ENCODE measurements around the gene PRKCH. TPM values are rescaled to one million over a fixed set of nuclear protein-coding genes. Genes with fewer than 3 reads are reported as not detected.

The PRKCH gene
- total and polyA plus RNA-seq, 2 of the 13 experiments (the other 11 are each of a cell fraction or from before 2014, with no cell fraction given): 0.48 to 1.3 TPM

DNA sequence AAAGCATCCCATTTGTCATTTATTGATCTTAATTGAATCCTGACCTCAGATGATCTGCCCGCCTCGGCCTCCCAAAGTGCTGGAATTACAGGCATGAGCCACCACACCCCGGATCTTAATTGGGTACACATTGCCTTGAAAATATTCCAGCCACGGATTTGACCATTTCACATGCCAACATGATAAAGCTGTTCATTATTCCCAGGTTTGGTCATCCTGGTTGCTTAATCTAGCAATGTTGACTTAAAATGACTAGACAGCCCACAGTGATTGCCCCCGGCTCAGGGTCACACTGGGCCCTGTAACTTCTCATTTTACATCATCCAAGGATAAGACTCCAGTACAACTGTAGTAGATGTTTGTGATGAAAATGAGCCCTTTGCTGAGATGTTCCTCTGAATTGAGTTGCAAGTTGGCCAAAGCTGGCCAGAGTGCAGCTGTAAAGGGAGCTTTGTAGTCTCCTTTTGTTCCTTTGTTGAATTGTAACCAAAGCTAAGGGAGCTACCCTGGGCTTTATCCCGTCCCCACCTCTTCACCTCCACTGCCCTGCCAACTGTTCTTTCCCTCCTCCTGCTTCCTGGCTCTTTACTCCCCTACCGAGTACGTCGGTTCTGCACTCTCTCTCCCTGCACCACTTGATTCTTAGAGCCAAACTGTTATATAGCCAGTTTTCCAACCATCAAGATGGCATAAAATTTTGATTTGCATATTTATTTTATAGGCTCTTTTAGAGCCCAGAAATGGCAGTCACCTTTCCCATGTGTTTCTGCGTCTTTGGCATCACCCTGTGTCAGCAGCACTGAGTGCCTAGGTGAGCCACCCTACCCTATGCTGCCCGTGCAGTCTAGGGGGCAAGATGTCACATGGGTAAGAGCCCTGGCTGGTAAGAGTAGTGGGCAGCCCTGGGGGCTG is 232.6 kb downstream of the PRKCH start (continued):
- TF ChIP-seq POLR2AphosphoS5 (IDR thresholded peaks at IDR 0.05; ENCODE audit: low read depth, low read length) (no peak), ZC3H13 (CRISPR knock-in tag; IDR thresholded peaks at IDR 0.05) (peak; percentile 17; the same call in 1 of the 2 replicates), KMT2A (CRISPR knock-in tag; IDR thresholded peaks at IDR 0.05) (no peak; the same call in 1 of the 2 replicates), HNRNPK (IDR thresholded peaks at IDR 0.05; ENCODE audit: low read depth, low read length, poor library complexity, severe bottlenecking) (no peak), CCAR2 (optimal IDR thresholded peaks at IDR 0.05; ENCODE audit: low read depth, low read length) (no peak), CREM (IDR thresholded peaks at IDR 0.05) (peak; percentile 92), CREM (CRISPR knock-in tag; IDR thresholded peaks at IDR 0.05) (no peak), MZF1 (CRISPR knock-in tag; IDR thresholded peaks at IDR 0.05; ENCODE audit: borderline replicate concordance) (no peak), ZNF205 (CRISPR knock-in tag; IDR thresholded peaks at IDR 0.05) (0 out of 2 replicates have a peak, but pooled peaks have one; percentile 65), XRCC5 (optimal IDR thresholded peaks at IDR 0.05; ENCODE audit: low read length) (no peak), ZNF331 (CRISPR knock-in tag; IDR thresholded peaks at IDR 0.05) (peak; percentile 82), ZNF460 (CRISPR knock-in tag; IDR thresholded peaks at IDR 0.05; ENCODE audit: borderline replicate concordance) (peak; percentile 91)
- TF ChIP-seq, protein P1, sequence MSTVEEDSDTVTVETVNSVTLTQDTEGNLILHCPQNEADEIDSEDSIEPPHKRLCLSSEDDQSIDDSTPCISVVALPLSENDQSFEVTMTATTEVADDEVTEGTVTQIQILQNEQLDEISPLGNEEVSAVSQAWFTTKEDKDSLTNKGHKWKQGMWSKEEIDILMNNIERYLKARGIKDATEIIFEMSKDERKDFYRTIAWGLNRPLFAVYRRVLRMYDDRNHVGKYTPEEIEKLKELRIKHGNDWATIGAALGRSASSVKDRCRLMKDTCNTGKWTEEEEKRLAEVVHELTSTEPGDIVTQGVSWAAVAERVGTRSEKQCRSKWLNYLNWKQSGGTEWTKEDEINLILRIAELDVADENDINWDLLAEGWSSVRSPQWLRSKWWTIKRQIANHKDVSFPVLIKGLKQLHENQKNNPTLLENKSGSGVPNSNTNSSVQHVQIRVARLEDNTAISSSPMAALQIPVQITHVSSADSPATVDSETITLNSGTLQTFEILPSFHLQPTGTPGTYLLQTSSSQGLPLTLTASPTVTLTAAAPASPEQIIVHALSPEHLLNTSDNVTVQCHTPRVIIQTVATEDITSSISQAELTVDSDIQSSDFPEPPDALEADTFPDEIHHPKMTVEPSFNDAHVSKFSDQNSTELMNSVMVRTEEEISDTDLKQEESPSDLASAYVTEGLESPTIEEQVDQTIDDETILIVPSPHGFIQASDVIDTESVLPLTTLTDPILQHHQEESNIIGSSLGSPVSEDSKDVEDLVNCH (CRISPR knock-in tag; IDR thresholded peaks at IDR 0.05): no peak
- TF ChIP-seq, protein P2, sequence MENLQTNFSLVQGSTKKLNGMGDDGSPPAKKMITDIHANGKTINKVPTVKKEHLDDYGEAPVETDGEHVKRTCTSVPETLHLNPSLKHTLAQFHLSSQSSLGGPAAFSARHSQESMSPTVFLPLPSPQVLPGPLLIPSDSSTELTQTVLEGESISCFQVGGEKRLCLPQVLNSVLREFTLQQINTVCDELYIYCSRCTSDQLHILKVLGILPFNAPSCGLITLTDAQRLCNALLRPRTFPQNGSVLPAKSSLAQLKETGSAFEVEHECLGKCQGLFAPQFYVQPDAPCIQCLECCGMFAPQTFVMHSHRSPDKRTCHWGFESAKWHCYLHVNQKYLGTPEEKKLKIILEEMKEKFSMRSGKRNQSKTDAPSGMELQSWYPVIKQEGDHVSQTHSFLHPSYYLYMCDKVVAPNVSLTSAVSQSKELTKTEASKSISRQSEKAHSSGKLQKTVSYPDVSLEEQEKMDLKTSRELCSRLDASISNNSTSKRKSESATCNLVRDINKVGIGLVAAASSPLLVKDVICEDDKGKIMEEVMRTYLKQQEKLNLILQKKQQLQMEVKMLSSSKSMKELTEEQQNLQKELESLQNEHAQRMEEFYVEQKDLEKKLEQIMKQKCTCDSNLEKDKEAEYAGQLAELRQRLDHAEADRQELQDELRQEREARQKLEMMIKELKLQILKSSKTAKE (CRISPR knock-in tag; IDR thresholded peaks at IDR 0.05; ENCODE audit: borderline replicate concordance): peak; percentile 98
- TF ChIP-seq, protein P3, sequence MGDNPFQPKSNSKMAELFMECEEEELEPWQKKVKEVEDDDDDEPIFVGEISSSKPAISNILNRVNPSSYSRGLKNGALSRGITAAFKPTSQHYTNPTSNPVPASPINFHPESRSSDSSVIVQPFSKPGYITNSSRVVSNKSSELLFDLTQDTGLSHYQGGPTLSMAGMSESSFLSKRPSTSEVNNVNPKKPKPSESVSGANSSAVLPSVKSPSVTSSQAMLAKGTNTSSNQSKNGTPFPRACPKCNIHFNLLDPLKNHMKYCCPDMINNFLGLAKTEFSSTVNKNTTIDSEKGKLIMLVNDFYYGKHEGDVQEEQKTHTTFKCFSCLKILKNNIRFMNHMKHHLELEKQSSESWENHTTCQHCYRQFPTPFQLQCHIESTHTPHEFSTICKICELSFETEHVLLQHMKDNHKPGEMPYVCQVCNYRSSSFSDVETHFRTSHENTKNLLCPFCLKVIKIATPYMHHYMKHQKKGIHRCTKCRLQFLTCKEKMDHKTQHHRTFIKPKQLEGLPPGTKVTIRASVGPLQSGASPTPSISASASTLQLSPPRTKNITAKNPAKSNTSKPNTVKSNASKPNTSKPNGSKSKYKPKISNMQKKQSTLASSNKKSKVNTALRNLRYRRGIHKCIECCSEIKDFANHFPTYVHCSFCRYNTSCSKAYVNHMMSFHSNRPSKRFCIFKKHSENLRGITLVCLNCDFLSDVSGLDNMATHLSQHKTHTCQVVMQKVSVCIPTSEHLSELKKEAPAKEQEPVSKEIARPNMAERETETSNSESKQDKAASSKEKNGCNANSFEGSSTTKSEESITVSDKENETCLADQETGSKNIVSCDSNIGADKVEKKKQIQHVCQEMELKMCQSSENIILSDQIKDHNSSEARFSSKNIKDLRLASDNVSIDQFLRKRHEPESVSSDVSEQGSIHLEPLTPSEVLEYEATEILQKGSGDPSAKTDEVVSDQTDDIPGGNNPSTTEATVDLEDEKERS (CRISPR knock-in tag; IDR thresholded peaks at IDR 0.05): peak; percentile 44; the same call in 1 of the 2 replicates
- TF ChIP-seq, protein P4, sequence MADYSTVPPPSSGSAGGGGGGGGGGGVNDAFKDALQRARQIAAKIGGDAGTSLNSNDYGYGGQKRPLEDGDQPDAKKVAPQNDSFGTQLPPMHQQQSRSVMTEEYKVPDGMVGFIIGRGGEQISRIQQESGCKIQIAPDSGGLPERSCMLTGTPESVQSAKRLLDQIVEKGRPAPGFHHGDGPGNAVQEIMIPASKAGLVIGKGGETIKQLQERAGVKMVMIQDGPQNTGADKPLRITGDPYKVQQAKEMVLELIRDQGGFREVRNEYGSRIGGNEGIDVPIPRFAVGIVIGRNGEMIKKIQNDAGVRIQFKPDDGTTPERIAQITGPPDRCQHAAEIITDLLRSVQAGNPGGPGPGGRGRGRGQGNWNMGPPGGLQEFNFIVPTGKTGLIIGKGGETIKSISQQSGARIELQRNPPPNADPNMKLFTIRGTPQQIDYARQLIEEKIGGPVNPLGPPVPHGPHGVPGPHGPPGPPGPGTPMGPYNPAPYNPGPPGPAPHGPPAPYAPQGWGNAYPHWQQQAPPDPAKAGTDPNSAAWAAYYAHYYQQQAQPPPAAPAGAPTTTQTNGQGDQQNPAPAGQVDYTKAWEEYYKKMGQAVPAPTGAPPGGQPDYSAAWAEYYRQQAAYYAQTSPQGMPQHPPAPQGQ (CRISPR knock-in tag; IDR thresholded peaks at IDR 0.05; ENCODE audit: borderline replicate concordance): no peak
